Stimulated activated naive CD4-positive, alpha-beta T cell (primary cell): Measurements from ENCODE around the gene CACNA1S.

Experiments used
- DNase-seq, 6 experiments: peaks; one replicate each; lab custom pipeline; 2025; lab: John Stamatoyannopoulos, UW

The CACNA1S gene

DNA sequence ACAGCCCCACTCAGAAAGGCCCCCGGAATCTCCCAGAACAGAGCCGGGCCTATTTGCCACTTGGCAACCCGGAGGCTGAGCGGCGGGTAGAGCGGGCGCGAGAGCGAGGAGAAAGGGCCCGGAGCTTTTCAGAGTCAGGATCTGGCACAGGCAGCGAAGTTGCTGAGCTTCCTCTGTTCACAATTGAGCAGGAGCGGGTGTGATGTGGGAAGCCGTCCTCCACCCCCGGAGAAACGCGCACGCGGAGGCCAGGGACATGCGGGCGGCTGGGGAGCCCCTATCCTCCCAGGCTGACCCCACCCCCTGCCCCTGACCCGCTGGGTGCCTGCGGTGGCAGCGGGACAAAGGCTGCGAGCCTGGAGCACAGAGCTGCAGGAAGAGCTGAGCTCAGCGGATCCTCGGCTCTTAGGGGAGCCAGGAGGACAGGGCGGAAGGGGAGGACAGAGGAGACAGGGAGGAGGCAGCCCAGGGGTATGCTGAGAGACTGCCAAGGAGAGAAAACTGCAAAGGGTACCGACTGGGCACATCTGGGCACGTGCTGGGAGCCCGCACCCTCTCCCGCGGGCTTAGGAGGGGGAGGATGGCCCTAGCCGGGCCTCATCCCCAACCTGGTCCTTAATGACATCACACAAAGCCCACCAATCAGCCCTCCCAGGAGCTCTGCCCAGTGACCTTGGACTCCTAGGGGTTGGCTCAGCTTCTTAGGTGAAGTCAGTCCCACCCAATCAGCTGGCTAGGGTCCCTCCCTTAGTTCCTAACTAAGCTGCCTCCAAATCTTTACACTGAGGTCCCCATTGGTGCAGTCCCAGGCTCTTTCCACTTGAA is 98.0 kb downstream of the CACNA1S start:
- no peak for DNase-seq

GRCh38 chr1:201013031-201013485 is 99.2 kb downstream of the CACNA1S start:
- no peak for DNase-seq

DNA sequence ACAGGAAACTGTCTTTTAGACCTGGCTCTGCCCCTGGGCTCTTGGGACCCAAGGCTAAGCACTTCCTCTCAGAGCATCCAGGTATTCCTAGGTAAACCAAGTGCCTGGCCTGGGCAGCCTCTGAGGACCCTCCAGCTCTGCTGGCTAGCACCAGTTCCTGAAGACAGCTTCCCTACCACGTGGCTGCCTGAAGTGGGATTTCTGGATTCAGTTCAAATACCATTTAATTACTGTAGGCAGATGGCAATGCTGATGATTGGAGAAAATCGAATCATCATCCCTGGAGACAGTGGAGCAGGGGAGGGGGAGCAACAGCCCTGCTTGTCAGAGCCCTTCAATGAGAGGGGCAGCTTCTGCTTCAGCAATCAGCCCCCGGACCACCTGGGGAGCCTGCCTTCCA is 100.6 kb downstream of the CACNA1S start:
- DNase-seq: no peak

- no peak for DNase-seq
These were observed 102.1 kb downstream of the CACNA1S start for GRCh38 chr1:201009962-201010645.

DNA sequence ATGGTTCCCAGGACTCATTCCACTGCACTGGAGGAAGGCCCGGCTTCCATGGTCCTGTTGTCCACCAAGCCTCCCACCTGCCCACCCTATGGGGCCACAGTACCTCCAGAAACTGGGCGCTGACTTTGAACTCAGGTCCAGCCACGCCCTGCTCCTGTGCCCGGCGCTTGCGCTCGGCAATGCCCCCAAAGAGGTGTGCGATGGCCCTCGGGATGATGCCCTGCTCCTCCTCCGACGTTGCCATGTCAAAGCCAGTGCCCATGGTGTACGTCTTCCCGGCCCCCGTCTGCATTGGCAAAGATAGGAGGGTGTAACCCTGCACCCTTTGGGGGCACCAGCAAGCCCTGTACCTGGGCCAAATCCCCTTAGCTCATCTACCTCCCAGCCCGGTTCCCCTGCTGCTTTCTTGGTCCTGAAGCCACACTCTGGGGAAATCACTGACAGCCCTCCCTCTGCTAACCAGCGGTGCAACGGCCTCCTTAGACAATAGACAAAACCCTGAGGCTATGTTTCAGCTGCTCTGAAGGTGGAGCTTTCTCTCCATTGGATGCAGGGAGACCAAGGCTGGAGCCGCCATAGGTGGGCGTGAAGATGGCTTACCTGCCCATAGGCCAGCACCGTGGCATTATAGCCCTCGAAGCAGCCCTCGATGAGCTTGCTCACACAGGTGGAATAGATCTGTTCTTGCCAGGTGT is 103.4 kb downstream of the CACNA1S start:
- no peak for DNase-seq

- DNase-seq: no peak
These were observed 104.7 kb downstream of the CACNA1S start for GRCh38 chr1:201007481-201007880.

DNA sequence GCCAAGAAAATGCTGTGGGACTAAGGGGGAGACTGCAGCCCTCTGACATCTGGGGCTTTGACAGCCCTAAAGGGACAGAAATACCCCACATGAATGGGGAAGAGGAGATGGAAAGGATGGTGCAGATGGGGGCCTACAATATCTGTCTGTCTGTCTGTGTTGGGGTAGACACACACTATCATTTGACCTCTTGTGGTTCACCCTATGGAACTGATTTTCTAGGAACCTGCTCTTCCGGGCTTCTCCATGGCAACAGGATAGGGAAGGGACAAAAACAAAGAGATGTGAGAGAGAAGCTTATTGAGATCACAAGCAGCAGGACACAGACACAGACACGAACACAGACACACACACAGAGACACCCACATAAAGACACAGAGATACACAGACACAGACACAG is 105.8 kb downstream of the CACNA1S start:
- no peak for DNase-seq

GRCh38 chr1:201004732-201005131 is 107.5 kb downstream of the CACNA1S start:
- no peak for DNase-seq

DNA sequence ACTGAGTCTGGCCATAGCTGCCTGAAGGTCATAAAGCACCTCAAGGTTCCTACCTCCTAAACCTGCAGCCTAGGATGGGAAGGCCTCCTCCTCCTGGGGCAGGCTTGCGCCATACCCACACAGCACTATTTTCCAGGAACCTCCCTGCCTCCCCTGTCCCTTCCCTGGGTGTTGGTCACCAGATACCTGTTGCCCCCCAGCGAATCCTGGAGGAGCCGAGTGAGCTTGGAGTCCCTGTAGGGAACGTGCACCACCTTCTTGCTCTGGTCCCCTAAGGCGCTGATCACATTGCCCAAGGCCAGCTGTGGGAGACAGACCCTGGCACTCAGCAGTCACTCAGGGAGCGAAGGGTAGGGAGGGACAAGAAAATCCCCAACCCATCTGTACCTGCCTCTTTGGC is 108.1 kb downstream of the CACNA1S start:
- no peak for DNase-seq

GRCh38 chr1:201002510-201002909 is 109.7 kb downstream of the CACNA1S start:
- DNase-seq: no peak

- DNase-seq: no peak
These were observed 110.3 kb downstream of the CACNA1S start for GRCh38 chr1:201001962-201002361.

DNA sequence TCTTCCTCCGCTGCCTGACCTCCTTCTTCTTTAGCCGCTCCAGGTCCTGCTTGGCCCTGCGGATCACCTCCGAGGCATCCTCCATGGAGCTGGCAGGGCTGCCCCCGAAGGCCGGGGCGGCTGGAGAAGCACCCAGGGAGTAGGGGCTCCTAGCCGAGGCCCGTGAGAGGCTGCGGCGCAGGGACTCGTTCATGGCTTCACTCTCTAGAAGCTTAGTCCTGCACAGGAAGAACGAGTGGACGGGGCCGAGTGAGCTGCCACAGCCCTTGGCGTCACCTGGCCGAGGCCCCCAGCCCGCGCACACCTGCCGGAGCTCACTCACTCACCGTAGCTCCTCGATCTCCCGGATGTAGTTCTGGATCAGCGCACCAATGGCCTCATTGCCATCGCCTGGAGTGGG is 111.8 kb downstream of the CACNA1S start:
- DNase-seq: no peak

DNA sequence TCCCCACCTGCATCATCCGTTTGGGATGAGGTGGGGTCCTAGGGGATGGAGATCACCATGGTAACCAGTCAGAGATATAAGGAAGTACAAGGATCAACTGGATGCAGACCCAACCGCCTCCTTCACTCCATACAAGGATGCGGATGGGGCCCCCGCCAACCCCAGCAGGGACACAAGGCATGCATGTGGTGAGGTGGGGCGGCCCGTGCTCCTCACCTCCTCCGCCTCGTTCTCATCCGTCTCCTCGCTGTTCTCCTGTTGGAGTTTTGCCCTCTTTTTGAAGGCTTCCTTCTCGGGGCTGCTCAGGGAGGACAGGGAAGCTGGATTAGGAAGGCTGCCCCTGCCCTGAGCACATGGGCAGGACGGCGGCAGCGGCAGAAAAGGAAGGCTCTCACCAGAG is 112.6 kb downstream of the CACNA1S start:
- no peak for DNase-seq

DNA sequence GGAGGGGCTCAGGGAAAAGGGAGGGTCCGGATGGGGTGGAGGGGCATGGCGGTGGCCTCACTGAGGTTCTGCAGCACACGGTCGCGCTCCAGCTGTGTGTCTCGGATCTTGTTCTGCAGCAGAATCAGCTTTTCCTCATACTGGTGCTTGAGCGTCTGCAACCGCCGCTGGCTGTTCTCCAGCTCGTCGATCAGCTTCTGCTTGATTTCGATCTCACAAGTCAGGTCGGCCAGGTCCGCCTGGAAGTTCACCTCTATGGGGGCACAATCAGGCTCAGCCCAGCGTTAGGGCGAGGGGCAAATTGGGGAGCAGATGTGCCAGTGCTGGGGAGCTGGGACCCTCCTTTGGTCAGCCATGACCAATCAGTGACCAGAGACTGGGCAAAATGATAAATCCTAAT is 113.9 kb downstream of the CACNA1S start:
- DNase-seq: no peak

- no peak for DNase-seq
These were observed 119.7 kb downstream of the CACNA1S start for GRCh38 chr1:200992382-200993048.

- no peak for DNase-seq
These were observed 121.1 kb downstream of the CACNA1S start for GRCh38 chr1:200991097-200991614.

- no peak for DNase-seq
These were observed 122.1 kb downstream of the CACNA1S start for GRCh38 chr1:200990114-200990513.
